Choroid plexus epithelial cell (primary cell): ENCODE results near the gene ESX1.
A peak's percentile ranks its signal among the peaks of the same experiment; 100 is the strongest.

Experiments used
- DNase-seq: peaks from one replicate; pipeline ENCODE4 v3.0.0-alpha.2; 2010; ENCODE audit warnings: low read depth
- H3K4me3 ChIP-seq: 2 replicates; pipeline ENCODE4 v1.5.1; 2011; ENCODE audit warnings: low read depth, mild to moderate bottlenecking, control low read depth, low read length, moderate library complexity
- TF ChIP-seq, protein P1 (sequence below): conservative IDR thresholded peaks from 2 replicates; pipeline ENCODE4 v1.5.1; 2011; ENCODE audit warnings: low read depth, mild to moderate bottlenecking, control low read depth, inconsistent platforms, low read length, moderate library complexity

The ESX1 gene

GRCh38 chrX:104281564-104281963, 26.8 kb upstream of the ESX1 start:
- TF ChIP-seq, protein P1, sequence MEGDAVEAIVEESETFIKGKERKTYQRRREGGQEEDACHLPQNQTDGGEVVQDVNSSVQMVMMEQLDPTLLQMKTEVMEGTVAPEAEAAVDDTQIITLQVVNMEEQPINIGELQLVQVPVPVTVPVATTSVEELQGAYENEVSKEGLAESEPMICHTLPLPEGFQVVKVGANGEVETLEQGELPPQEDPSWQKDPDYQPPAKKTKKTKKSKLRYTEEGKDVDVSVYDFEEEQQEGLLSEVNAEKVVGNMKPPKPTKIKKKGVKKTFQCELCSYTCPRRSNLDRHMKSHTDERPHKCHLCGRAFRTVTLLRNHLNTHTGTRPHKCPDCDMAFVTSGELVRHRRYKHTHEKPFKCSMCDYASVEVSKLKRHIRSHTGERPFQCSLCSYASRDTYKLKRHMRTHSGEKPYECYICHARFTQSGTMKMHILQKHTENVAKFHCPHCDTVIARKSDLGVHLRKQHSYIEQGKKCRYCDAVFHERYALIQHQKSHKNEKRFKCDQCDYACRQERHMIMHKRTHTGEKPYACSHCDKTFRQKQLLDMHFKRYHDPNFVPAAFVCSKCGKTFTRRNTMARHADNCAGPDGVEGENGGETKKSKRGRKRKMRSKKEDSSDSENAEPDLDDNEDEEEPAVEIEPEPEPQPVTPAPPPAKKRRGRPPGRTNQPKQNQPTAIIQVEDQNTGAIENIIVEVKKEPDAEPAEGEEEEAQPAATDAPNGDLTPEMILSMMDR = no peak
- no peak overlapping the region for H3K4me3 ChIP-seq
- DNase-seq = no peak

DNA sequence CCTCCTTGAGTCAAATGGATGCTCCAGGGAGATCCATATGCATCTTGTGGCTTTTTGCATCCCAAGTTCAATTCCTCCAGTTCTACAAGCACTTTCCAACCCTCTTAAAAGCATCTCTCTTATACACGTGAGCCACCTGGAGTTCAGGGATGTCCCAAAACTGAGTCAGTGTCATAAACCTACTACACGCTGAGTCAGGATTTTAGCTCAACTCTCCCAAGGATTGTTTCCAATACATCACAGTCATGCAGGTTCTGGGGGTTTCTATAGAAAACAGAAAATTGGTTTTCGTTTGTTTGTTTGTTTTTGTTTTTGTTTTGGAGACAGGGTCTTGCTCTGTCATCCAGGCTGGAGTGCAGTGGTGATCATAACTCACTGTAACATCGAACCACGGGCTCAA, 25.9 kb upstream of the ESX1 start:
- DNase-seq = no peak
- TF ChIP-seq, protein P1 = no peak
- H3K4me3 ChIP-seq = no peak overlapping the region

GRCh38 chrX:104270916-104271512, 16.3 kb upstream of the ESX1 start:
- DNase-seq = peak; percentile 47
- H3K4me3 ChIP-seq = peak overlapping the region; percentile 46
- TF ChIP-seq, protein P1 = peak; percentile 75

GRCh38 chrX:104270212-104270611, 15.5 kb upstream of the ESX1 start:
- TF ChIP-seq, protein P1 = no peak
- no peak for DNase-seq
- H3K4me3 ChIP-seq = no peak overlapping the region

- H3K4me3 ChIP-seq = no peak overlapping the region
- DNase-seq = no peak
- TF ChIP-seq, protein P1 = no peak
These were observed 732 bp upstream of the ESX1 start for GRCh38 chrX:104255465-104255864.

DNA sequence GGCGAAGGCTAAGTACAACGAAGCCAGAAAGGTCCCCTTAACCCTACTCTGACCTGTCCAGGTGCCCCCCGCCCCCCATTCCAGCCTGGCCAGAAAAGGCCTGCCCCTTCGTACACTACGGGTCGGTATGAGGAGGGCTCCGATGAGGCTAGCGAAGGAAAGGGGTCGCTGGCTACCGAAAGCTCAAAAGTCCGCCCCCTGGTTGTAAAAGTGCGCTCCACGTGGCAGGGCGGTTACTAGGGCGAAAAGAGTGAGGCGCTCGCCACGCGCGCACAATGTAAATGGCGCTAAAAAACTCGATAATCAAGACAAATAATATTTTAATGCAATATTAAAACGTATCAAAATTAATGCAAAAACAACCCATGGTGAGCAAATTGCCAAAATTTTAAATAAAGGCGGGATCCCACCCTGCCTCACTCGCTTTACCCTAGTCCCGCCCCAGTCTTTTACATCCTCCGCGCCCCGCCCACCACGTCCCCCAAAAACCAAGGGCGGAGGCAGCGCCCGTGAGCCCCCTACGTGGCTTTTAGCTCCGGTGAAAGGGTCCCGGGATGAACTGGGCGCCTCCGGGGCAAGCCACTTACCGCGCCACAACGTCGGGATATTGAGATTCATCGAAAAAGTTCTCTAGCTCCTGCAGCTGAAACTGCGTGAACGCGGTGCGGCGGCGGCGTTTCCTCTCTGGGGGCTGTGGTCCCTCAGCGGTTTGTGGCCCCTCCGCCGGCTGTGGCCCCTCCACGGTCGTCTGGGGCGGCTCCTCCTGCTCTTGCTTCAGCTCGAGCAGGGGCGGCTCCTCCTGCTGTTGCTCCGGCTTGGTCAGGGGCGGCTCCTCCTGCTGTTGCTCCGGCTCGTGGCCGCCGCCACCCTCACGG, 929 bp downstream of the ESX1 start:
- TF ChIP-seq, protein P1 = peak; percentile 38
- H3K4me3 ChIP-seq = peak overlapping the region; percentile 45
- DNase-seq = no peak
